ENCODE measurements around the gene C4orf36. TPM values are rescaled to one million over a fixed set of nuclear protein-coding genes. Genes with fewer than 3 reads are reported as not detected.
A peak's percentile ranks its signal among the peaks of the same experiment; 100 is the strongest.

Gene C4orf36
- total and polyA plus RNA-seq, 2 donors, result 0.42 to 0.82 TPM

DNA sequence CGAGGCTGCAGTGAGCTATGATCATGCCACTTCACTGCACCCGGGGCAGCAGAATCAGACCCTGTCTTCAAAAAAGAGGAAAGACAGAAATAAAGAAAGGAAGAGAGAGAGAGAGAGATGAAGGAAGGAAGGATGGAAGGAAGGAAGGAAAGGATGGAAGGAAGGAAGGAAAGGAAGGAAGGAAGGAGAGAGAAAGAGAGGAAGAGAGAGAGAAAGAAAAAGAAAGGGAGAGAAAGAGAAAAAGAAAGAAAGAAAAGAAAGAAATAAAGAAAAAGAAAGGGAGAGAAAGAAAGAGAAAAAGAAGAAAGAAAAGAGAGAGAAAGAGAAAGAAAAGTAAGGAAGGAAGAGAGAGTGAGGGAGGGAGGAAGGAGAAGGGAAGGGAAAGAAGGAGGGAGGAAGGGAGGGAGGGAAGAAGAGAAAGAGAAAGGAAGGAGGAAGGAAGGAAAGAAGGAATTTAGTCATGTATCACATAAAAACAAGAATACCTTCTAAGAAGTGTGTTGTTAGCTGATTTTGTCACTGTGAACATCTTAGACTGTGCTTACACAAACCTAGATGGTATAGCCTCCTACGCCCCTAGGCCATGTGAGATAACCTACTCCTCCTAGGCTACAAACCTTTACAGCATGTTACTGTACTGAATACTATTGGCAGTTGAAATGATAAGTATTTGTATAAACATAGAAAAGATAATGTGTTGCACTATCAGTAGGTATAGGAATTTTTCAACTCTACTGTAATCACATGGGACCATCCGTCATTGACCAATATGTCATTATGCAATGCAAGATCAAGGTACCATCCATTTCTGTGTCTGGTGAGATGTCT lies 25.2 kb upstream of the C4orf36 start:
- Histone ChIP-seq H3K9me3 (ENCODE audit: control insufficient read depth in 2 of 2, insufficient read depth in 1 of 2, low read length in 1 of 2) (no peaks in the 10 kb centered on the region), H3K27me3 (ENCODE audit: control insufficient read depth in 2 of 2, insufficient read depth in 1 of 2, low read length in 1 of 2) (no peaks in the 10 kb centered on the region), H3K36me3 (ENCODE audit: control insufficient read depth in 2 of 2, insufficient read depth in 2 of 2, low read length in 1 of 2) (no peaks in the 10 kb centered on the region), H3K4me3 (ENCODE audit: low read length in 2 of 2) (no peak overlapping the region), H3K4me1 (ENCODE audit: control insufficient read depth in 2 of 2, insufficient read depth in 2 of 2, low read length in 2 of 2) (peaks cover 0 to under 1% of the 10 kb centered on the region in 2 donors), H3K27ac (ENCODE audit: low read depth in 1 of 2, low read length in 1 of 2) (no peak overlapping the region)
- 98% methylated on average over 4 of the region's 4 CpGs for WGBS
- DNase-seq (ENCODE audit: low read depth in 6 of 9, low spot score in 9 of 9), result no peak

DNA sequence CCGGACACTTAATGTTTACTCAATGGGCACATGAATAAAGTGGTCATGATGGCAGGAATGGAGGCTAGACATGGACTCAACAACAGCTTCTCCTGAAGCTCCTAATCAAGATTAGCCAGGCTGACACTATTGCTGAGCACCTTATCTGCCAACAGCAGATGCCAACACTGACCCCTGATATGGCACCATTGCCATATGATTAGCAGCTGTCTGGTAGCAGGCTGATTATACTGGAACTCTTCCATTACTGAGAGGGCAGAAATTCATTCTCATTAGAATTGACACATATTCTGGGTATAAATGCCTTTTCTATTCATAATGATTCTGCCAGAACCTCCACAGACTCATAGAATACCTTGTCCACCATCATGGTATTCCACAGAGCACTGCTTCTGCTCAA lies 24.2 kb upstream of the C4orf36 start:
- H3K27ac ChIP-seq (ENCODE audit: low read depth in 1 of 2, low read length in 1 of 2), result no peak overlapping the region
- WGBS, result 52% methylated on average over 1 of the region's 1 CpG
- no peak overlapping the region for H3K4me3 ChIP-seq (ENCODE audit: low read length in 2 of 2)
- no peaks in the 10 kb centered on the region for H3K4me1 ChIP-seq (ENCODE audit: control insufficient read depth in 2 of 2, insufficient read depth in 2 of 2, low read length in 2 of 2)
- H3K9me3 ChIP-seq (ENCODE audit: control insufficient read depth in 2 of 2, insufficient read depth in 1 of 2, low read length in 1 of 2), result no peaks in the 10 kb centered on the region
- no peak for DNase-seq (ENCODE audit: low read depth in 6 of 9, low spot score in 9 of 9)
- H3K36me3 ChIP-seq (ENCODE audit: control insufficient read depth in 2 of 2, insufficient read depth in 2 of 2, low read length in 1 of 2), result no peaks in the 10 kb centered on the region
- no peaks in the 10 kb centered on the region for H3K27me3 ChIP-seq (ENCODE audit: control insufficient read depth in 2 of 2, insufficient read depth in 1 of 2, low read length in 1 of 2)

DNA sequence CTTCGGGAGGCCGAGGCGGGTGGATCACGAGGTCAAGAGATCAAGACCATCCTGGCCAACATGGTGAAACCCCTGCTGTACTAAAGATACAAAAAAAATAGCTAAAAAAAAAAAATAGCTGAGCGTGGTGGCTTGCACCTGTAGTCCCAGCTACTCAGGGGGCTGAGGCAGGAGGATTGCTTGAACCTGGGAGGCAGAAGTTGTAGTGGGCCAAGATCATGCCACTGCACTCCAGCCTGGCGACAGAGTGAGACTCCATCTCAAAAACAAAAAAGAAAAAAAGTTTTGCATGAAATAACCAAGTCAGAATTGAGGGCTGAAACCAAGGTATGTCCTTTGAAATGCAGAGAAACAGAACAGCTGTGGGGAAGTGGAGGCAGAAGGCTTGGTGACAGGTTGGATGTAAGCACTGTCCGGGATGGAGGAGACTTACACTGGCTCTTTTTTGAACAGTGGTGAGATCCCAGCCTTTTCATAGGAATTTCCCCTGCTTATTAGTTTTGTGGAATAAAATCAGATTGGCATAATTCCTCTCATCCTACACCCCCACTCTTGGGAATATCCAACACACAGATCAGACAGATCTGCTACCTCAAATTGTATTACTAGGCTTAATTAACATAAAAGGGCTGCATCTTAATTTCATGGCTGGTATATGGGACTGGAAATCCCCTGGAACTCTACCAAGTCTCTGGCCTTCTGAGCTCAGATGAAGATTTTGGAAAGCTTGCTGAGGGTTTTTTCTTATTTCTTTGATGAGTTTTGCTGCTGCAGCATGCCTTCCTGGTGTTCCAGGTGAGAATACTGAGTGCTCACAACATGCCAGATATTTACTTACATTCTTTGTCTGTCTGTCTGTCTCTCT lies 18.8 kb upstream of the C4orf36 start:
- peaks cover 0 to 11% of the 10 kb centered on the region in 2 donors for H3K4me1 ChIP-seq (ENCODE audit: control insufficient read depth in 2 of 2, insufficient read depth in 2 of 2, low read length in 2 of 2)
- no peaks in the 10 kb centered on the region for H3K9me3 ChIP-seq (ENCODE audit: control insufficient read depth in 2 of 2, insufficient read depth in 1 of 2, low read length in 1 of 2)
- H3K27me3 ChIP-seq (ENCODE audit: control insufficient read depth in 2 of 2, insufficient read depth in 1 of 2, low read length in 1 of 2), result no peaks in the 10 kb centered on the region
- no peaks in the 10 kb centered on the region for H3K36me3 ChIP-seq (ENCODE audit: control insufficient read depth in 2 of 2, insufficient read depth in 2 of 2, low read length in 1 of 2)
- H3K4me3 ChIP-seq (ENCODE audit: low read length in 2 of 2), result no peak overlapping the region
- WGBS, result 81% methylated on average over 7 of the region's 7 CpGs
- H3K27ac ChIP-seq (ENCODE audit: low read depth in 1 of 2, low read length in 1 of 2), result peak overlapping the region in 1 of 2 donors; percentile 62
- DNase-seq (ENCODE audit: low read depth in 6 of 9, low spot score in 9 of 9), result peak in 1 of 9 donors; percentile 40

DNA sequence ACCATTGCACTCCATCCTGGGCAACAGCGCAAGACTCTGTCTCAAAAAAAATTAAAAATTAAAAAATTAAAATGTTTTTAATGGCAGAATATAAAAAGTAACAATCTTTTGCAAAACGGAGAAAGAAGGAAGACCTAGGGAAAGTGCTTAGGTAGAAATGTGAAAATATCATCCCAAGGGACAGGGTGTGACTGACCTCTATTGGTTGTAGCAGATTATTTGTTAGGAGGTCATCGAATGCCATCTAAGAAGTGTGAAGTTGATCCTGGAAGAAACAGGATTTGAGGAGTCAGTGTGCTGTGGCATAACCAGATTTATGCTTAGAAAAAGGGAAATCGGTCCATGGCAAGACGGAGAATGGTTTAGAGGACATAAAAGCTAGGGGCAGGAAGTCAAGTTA lies 18.1 kb upstream of the C4orf36 start:
- WGBS, result 77% methylated on average over 5 of the region's 5 CpGs
- no peaks in the 10 kb centered on the region for H3K36me3 ChIP-seq (ENCODE audit: control insufficient read depth in 2 of 2, insufficient read depth in 2 of 2, low read length in 1 of 2)
- no peaks in the 10 kb centered on the region for H3K9me3 ChIP-seq (ENCODE audit: control insufficient read depth in 2 of 2, insufficient read depth in 1 of 2, low read length in 1 of 2)
- no peak overlapping the region for H3K27ac ChIP-seq (ENCODE audit: low read depth in 1 of 2, low read length in 1 of 2)
- H3K27me3 ChIP-seq (ENCODE audit: control insufficient read depth in 2 of 2, insufficient read depth in 1 of 2, low read length in 1 of 2), result no peaks in the 10 kb centered on the region
- peaks cover 0 to 11% of the 10 kb centered on the region in 2 donors for H3K4me1 ChIP-seq (ENCODE audit: control insufficient read depth in 2 of 2, insufficient read depth in 2 of 2, low read length in 2 of 2)
- H3K4me3 ChIP-seq (ENCODE audit: low read length in 2 of 2), result no peak overlapping the region
- DNase-seq (ENCODE audit: low read depth in 6 of 9, low spot score in 9 of 9), result no peak

- no peaks in the 10 kb centered on the region for H3K9me3 ChIP-seq (ENCODE audit: control insufficient read depth in 2 of 2, insufficient read depth in 1 of 2, low read length in 1 of 2)
- no peaks in the 10 kb centered on the region for H3K36me3 ChIP-seq (ENCODE audit: control insufficient read depth in 2 of 2, insufficient read depth in 2 of 2, low read length in 1 of 2)
- H3K4me1 ChIP-seq (ENCODE audit: control insufficient read depth in 2 of 2, insufficient read depth in 2 of 2, low read length in 2 of 2), result peaks cover 0 to 11% of the 10 kb centered on the region in 2 donors
- H3K27me3 ChIP-seq (ENCODE audit: control insufficient read depth in 2 of 2, insufficient read depth in 1 of 2, low read length in 1 of 2), result no peaks in the 10 kb centered on the region
- 74% methylated on average over 8 of the region's 8 CpGs for WGBS
- no peak overlapping the region for H3K4me3 ChIP-seq (ENCODE audit: low read length in 2 of 2)
- DNase-seq (ENCODE audit: low read depth in 6 of 9, low spot score in 9 of 9), result no peak
- peak overlapping the region in 1 of 2 donors; percentile 14 for H3K27ac ChIP-seq (ENCODE audit: low read depth in 1 of 2, low read length in 1 of 2)
Observed at GRCh38 chr4:86909546-86910295, 17.5 kb upstream of the C4orf36 start.

DNA sequence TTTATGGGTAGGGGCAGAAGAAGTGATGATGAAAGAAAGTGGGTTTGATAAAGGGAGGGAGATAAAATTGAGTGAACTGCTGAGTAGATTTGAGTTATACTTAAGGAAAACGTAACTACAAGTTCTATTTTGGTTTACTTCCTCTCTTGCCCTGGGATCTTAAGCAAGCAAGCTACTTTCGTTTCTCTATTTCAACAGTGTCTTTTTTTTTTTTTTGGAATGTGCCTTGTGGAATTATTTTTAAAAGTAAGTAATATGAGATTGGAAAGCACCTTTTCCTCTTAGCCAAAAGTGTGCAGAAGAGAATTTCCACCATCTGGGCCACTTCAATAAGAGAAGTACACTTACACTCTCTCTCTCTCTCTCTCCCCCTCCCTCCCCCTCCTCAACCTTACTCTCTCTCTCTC lies 16.0 kb upstream of the C4orf36 start:
- Histone ChIP-seq H3K4me1 (ENCODE audit: control insufficient read depth in 2 of 2, insufficient read depth in 2 of 2, low read length in 2 of 2) (peaks cover 3 to 18% of the 10 kb centered on the region in 2 donors), H3K27ac (ENCODE audit: low read depth in 1 of 2, low read length in 1 of 2) (peak overlapping the region; percentile 6 to 76), H3K4me3 (ENCODE audit: low read length in 2 of 2) (peak overlapping the region; percentile 6 to 8), H3K27me3 (ENCODE audit: control insufficient read depth in 2 of 2, insufficient read depth in 1 of 2, low read length in 1 of 2) (peaks cover 0 to 4% of the 10 kb centered on the region in 2 donors), H3K36me3 (ENCODE audit: control insufficient read depth in 2 of 2, insufficient read depth in 2 of 2, low read length in 1 of 2) (no peaks in the 10 kb centered on the region), H3K9me3 (ENCODE audit: control insufficient read depth in 2 of 2, insufficient read depth in 1 of 2, low read length in 1 of 2) (no peaks in the 10 kb centered on the region)
- DNase-seq (ENCODE audit: low read depth in 6 of 9, low spot score in 9 of 9), result peak in 4 of 9 donors; percentile 25 to 68 (median 28)
- WGBS, result 0% methylated on average over 2 of the region's 2 CpGs

- 96% methylated on average over 3 of the region's 3 CpGs for WGBS
- DNase-seq (ENCODE audit: low read depth in 6 of 9, low spot score in 9 of 9), result no peak
- peaks cover 0 to 4% of the 10 kb centered on the region in 2 donors for H3K27me3 ChIP-seq (ENCODE audit: control insufficient read depth in 2 of 2, insufficient read depth in 1 of 2, low read length in 1 of 2)
- no peaks in the 10 kb centered on the region for H3K36me3 ChIP-seq (ENCODE audit: control insufficient read depth in 2 of 2, insufficient read depth in 2 of 2, low read length in 1 of 2)
- H3K4me3 ChIP-seq (ENCODE audit: low read length in 2 of 2), result no peak overlapping the region
- no peak overlapping the region for H3K27ac ChIP-seq (ENCODE audit: low read depth in 1 of 2, low read length in 1 of 2)
- H3K9me3 ChIP-seq (ENCODE audit: control insufficient read depth in 2 of 2, insufficient read depth in 1 of 2, low read length in 1 of 2), result no peaks in the 10 kb centered on the region
- H3K4me1 ChIP-seq (ENCODE audit: control insufficient read depth in 2 of 2, insufficient read depth in 2 of 2, low read length in 2 of 2), result peaks cover 3 to 7% of the 10 kb centered on the region in 2 donors
Observed at GRCh38 chr4:86901864-86902263, 9.6 kb upstream of the C4orf36 start.

DNA sequence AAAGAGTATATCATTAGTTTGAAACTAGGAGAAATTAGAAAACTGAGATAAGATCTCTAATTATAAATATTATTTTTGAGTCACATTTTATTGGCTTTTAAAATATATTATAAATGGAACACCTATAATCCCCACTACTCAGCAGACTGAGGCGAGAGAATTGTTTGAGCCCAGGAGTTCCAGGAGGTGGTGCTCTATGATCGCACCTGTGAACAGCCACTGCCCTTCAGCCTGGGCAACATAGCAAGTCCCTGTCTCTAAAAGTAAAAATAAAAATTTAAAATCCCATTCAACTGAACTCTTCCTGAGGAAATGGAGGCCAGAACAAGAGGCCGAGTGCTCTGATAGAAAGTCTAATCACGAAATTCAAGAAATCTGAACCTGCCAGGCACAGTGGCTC lies 6.3 kb upstream of the C4orf36 start:
- Histone ChIP-seq H3K36me3 (ENCODE audit: control insufficient read depth in 2 of 2, insufficient read depth in 2 of 2, low read length in 1 of 2) (no peaks in the 10 kb centered on the region), H3K27me3 (ENCODE audit: control insufficient read depth in 2 of 2, insufficient read depth in 1 of 2, low read length in 1 of 2) (no peaks in the 10 kb centered on the region), H3K4me3 (ENCODE audit: low read length in 2 of 2) (no peak overlapping the region), H3K9me3 (ENCODE audit: control insufficient read depth in 2 of 2, insufficient read depth in 1 of 2, low read length in 1 of 2) (no peaks in the 10 kb centered on the region), H3K27ac (ENCODE audit: low read depth in 1 of 2, low read length in 1 of 2) (no peak overlapping the region), H3K4me1 (ENCODE audit: control insufficient read depth in 2 of 2, insufficient read depth in 2 of 2, low read length in 2 of 2) (no peaks in the 10 kb centered on the region)
- DNase-seq (ENCODE audit: low read depth in 6 of 9, low spot score in 9 of 9), result no peak
- 99% methylated on average over 4 of the region's 4 CpGs for WGBS
